ENCODE results near the gene ABCC11.
"Not testable (repeated sequence)": the region's sequence is repeated elsewhere in the genome, so short reads cannot be mapped to it uniquely, and the experiment has no call there.

ABCC11 gene

DNA sequence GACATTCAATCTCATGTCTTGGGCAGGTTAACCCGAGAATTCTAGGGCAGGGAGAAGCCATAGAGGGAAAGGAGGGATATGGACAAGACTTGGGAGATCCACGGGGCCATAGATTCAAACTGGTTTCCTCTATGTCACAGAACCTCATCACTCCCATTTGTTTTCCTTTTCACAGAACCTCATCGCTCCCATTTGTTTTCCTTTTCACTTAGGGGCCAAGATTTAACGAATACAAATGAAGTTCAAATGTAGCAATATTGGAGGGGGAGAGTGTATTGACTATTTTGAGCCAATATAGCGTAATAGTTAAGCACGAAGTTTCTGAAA lies 42.6 kb downstream of the ABCC11 start:
- in situ Hi-C loops (cut with MboI; ENCODE audit: low sequenced_read_pairs), result no loop called here

DNA sequence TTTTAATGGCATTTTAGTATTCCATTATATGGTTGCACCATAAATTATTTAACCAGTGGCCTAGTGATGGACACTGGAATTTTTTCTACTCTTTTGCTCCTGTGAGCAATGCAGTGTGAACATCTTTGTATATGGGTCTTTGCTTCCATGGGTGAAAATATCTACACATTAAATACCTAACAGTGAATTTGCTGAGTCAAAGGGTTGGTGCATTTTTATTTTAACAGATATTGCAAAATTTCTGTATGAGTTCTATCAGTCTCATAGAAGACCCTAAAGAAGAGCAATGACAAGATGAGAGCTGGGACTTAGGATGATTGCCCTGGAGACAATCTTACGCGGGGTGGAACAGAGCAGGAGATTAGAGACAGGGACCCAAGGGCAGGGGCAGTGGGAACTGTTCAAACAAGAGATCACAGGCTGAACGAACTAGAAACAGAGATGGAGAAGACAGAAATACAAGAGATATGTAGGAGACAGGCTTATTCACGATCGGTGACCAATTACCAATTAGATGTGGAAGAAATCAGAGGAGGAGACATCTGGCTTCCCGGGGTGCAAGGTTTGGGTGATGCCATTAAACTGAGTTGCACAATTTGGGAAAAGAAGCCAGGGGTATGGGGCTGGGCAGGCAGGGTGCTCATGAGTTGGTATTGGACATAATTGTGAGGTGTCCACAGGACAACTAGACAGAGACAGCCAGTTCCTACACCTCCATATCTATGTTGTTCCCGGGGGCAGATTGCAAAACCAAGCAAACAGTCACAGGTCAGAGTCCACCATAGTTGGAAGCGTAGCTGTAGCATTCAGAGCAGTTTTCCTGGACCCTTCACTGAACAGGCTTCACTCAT lies 43.1 kb downstream of the ABCC11 start:
- in situ Hi-C loops (cut with MboI; ENCODE audit: low sequenced_read_pairs), result no loop called here

DNA sequence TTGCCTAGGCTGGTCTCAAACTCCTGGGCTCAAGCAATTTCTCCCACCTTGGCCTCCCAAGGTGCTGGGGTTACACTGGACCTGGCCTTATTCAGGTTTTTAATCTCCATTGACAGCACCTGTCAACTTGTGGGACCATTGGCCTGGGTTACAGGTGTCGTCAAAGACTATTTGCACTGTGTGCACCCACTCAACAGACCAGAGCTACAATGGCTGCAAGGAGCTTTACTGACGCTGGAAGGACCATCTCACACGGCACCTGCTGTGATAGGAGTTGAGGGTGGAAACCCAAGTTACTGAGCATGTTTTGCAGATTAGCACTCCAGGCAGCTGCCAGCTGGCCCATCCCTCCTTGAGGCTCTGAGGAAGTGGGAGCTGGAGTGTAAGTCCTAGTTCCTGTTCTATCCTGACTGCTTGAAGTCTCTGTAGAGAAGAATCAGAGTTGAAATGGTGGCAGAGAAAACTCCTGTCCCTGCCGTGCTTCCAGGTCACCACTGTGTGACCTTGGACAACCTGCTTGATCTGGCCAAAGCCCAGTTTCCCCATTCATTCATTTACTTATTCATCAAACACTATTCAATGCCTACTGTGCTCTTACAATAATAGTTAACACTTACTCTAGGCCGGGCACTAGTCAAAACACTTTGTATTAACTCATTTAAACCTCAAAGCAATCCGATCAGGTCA lies 45.7 kb downstream of the ABCC11 start:
- in situ Hi-C loops (cut with MboI; ENCODE audit: low sequenced_read_pairs), result no loop called here

DNA sequence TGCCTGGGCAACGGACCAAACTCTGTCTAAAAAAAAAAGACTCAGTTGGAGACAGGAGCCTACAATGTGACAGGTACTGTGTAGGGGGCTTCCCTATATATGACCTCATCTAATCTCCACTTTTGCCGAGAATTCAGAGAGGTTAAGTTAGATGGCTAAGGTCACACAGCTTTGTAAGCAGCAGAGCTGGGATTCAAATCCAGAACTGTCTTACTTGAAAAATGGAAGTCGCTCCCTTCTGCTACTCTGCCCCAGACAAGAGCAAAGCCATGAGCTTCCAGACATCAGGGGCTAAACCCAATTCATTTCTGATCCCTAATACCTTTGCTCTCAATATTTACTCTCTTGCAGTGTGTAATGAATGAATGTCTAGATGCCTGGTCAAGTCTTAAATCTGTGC lies 50.0 kb downstream of the ABCC11 start:
- in situ Hi-C loops (cut with MboI; ENCODE audit: low sequenced_read_pairs), result no loop called here

DNA sequence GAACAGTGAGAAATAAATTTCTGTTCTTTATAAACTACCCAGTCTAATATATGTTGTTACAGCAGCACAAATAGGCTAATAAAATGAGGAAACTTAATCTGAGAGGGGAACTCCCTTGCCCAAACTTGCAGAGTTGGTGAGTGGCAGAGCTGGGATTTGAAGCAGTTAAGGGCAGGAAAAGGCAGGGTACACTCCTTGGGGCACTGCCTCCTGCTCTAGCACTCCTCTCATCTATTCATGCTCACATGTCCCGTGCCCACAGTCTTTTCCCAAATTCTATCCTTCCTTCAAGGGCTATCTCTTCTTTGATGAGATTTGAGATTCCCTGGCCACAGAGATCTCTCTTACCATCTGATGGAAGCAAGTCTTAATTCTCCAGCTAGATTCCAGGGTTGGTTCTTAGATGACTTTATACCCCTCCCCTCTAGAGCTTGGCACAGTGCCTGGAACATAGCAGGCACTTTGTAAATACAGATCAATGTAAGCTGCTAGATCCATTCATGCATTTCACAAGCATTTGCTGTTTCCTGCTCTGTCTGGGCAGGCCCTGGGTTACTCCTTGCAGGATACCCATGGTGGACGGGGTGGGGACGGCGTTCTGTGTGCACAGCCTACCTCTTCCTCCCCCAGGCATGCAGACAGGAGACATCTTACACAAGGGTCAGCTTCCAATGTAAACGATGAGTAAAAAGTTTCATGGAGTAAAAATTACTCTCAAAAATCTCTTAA lies 52.3 kb downstream of the ABCC11 start:
- in situ Hi-C loops (cut with MboI; ENCODE audit: low sequenced_read_pairs), result no loop called here

DNA sequence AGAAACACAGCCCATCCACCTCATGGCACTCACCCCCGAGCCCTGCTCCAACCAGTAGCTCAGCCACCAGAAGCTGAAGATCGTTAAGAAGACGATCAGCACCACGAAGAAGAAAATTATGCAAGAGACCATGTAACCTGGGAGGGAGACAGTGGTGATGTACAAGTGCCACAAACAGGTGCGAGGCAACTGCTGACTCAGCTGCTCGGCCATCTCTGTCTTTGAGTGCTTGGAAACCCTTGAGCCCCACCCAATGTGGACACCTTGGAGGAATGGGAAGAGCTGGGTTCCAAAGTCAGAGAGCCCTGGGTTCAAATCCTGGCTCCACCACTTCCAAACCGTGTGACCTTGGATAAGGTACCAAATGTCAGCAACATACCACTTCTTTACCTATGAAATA lies 53.5 kb downstream of the ABCC11 start:
- in situ Hi-C loops (cut with MboI; ENCODE audit: low sequenced_read_pairs), result no loop called here

DNA sequence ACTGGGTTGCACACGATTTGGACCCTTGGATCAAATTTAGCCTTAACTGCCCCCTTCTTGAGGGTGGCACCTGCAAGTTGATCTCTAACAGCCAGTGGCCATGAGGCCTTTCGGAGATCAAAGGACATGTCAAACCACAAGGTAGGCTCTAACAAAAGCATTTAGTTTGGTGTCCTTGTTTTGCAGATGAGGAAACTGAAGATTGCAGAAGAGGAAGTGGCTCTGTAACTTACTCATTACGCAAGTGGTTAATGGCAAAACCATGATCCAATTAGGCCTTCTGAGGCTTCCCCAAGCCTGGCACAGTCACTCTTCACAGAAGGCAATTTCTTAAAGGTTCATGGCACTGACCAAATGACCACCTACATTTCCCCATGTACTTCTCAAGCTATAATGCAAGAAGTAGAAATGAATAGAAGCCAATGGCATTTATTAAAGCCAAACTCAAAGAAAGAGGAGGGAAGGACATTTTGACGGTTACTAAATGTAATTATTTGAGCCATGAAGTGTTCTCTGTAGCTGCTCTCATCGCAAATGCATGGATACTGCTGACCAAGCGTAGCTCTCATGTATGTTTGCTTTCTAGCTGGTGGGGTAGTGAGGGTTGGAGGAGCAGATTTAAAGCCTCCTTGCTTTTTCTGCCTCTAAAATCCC lies 58.8 kb downstream of the ABCC11 start:
- in situ Hi-C loops (cut with MboI; ENCODE audit: low sequenced_read_pairs), result no loop called here

DNA sequence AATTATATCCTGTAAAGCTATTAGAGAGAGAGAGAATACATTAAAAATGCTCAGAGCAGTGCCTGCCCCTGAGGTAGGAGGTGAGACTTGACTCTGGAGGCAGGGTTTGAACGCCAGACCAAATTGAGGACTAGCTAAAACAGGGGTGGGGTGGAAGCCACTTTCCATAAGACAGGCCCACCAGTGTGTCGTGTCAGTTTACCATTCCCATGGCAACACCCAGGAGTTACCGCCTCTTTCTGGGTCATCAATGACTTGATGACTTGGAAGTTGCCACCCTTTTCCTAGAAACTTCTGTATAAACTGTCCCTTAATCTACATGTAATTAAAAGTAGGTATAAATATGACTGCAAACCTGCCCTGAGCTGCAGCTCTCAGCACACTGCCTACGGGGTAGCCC lies 59.6 kb downstream of the ABCC11 start:
- in situ Hi-C loops (cut with MboI; ENCODE audit: low sequenced_read_pairs), result no loop called here

DNA sequence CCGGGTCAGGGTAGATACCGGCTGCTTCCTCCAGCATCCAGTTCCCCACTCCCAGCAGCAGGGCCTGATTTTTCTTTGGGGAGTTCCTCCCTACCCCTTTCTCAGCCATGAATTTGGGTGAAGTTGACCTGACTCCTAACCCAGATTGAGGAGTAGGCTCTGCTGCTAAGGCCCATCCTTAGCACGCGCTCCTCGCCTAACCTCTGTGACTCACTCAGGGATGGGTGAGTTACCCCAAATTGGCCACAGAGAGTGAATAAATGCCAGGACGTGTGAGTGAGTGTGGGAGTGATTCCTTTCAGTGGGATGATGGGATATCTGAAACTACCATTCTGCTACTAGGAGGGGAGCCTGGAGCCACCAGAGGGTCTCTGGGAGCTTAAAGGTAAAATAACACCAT lies 62.7 kb downstream of the ABCC11 start:
- in situ Hi-C loops (cut with MboI; ENCODE audit: low sequenced_read_pairs), result no loop called here

DNA sequence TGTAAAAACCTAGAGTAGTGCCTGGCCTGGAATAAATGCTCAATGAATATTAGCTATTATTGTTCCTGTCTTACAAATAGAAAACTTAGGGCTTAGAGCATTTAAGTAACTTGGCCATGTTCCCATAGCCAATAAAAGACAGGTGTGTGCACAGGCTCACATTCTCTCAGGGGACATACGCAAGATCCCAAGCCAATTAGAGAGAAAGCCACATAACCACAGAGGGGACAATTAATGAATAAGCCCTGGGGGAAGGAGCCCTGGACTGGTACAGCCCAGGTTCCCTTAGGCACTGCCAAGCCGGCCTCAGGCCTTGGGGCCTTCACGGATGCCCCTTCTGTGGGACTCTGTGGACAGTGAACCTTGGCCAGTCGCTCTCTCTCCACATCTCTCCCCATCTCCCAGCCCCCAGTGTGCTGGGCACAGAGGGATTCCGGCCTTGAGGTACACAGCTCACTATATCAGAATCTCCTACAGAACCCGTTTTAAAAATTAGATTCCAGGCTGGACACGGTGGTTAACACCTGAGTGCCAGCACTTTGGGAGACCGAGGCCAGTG lies 64.3 kb downstream of the ABCC11 start:
- in situ Hi-C loops (cut with MboI; ENCODE audit: low sequenced_read_pairs), result no loop called here

DNA sequence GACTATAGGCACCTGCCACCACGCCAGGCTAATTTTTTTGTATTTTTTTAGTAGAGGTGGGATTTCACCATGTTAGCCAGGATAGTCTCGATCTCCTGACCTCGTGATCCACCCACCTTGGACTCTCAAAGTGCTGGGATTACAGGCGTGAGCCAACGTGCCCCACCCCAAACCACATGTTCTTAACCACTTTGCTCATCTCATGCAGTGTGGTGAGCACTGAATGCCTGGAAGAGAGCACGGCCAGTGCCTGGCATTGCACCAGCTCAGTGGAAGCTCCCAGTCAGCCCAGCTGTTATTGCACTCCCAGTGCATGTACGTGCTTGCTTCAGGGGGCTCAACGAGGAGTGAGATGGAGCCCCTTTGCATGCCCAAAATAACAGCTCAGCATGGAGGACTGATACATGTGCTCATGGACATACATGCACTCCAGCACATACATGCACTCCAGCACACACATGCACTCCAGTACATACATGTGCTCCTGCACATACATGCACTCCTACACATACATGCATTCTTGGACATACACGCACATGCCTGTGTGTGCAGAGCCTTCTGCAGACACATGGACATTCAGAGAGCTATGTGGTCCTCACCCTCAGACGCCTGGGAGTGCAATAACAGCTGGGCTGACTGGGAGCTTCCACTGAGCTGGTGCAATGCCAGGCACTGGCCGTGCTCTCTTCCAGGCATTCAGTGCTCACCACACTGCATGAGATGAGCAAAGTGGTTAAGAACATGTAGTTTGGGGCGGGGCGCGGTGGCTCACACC lies 65.4 kb downstream of the ABCC11 start:
- in situ Hi-C loops (cut with MboI; ENCODE audit: low sequenced_read_pairs), result not testable (repeated sequence)

DNA sequence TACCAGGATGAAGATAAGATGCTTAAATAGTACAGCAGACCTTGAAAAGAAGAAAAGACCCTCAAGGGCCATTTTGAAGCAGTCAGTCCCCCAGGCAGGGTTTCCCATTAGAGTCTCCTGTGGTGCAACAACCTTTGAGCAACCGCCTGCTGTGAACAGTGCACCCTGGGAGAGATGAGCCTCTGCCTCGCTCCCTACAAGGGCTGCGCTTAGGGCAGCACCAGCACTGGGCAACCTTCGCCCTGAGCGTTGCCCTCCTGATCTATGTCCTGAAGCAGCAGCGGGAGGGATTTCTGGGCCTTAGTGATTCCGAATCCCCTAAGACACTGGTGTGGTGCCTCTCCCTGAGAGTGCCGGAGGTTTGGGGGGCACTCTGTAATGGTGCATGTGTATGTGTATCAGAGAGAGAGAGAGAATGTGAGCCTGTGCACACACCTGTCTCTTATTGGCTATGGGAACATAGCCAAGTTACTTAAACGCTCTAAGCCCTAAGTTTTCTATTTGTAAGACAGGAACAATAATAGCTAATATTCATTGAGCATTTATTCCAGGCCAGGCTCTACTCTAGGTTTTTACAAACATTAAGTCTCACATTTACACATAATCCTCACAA lies 66.4 kb downstream of the ABCC11 start:
- in situ Hi-C loops (cut with MboI; ENCODE audit: low sequenced_read_pairs), result no loop called here

DNA sequence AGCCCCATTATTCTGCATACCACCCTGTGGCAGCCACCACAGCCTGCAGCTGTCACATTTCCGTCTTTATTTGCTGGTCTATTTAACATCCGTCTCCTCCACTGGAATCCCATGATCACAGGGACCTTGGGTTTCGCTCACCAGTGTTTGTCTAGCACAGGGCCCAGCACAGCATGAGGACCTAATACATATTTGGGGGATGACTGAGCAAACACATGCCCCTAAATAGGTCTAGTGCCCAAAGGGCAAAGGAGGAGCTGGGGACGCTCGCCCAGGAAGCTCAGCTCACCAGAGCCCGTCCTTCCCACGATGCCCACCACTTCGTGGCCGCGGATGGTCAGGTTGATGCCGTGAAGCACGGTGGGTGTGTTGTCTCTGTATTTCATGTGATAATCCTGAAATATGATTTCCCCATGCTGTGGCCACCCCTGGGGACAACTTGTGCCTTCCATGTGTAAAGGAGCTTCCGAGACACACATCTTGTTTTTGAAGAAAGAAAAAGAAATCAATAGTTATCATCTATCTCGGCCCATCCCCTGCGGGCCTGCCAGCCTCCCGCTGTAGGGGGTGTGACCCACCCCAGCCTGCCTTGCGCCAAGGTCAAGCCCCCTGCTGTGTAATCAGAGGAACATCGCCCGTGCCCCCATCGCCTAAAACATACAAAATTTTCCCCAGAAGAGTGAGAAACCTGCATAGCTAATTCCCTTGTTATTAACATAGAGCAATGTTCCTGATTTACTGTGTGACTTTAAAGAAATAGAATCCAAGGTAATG lies 70.5 kb downstream of the ABCC11 start:
- in situ Hi-C loops (cut with MboI; ENCODE audit: low sequenced_read_pairs), result no loop called here

DNA sequence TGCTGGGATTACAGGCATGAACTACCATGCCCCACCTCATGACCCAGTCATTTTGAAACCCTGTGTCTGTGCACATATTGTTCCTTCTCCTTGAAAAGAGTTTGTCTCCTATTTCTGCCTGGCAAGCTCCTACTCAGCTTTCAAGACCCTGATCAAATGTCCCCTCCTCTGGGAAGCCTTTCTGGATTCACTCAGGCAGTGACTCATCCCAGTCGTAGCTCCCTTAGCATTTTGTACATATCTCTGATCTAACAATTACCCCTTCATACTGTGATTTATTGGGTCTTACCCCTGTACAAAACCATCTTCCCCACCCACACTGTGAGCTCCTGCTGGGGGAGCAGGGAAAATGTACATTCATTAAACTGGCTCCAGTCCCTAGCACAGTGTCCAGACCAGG lies 73.5 kb downstream of the ABCC11 start:
- in situ Hi-C loops (cut with MboI; ENCODE audit: low sequenced_read_pairs), result loop anchor here (25.0 kb wide), 1 partner anchor 1037 kb away; the partner anchor contains the start of gene NETO2

DNA sequence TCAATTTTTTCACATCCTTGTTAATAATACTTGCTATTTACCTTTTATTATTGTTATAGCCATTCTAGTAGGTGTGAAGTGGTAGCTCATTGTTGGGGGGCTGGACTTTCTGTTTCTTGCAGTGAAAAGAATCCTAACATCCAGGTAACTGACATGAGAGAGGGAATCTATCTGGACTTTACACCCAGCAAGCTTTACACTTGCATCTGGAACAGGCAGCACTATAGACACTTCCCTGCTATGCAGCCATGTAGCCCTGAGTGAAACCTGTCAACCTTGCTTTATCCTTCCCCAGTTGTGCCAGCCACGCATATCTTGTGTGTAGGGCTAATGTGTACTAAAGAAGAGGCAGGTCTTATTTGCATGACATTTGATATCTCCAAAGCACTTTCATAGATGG lies 74.7 kb downstream of the ABCC11 start:
- in situ Hi-C loops (cut with MboI; ENCODE audit: low sequenced_read_pairs), result loop anchor here (25.0 kb wide), 1 partner anchor 1035 kb away; the partner anchor contains the start of gene NETO2

DNA sequence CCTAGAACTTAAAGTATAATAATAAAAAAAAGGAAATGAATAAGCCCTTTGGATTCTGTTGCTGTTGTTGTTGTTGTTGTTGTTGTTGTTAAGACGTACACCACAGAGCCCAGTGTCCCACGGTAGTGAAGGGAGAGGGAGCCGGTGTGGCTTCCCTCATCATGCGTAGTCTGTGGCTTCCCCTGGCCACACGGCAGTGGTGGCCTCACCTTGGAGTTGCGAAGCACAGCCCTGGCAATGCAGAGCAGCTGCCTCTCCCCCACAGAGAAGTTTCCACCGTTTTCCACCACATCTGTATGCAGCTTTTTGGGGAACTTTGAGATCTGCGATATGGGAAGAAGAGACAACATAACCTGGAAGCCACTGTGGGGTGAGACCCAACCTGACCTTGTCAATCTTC lies 77.4 kb downstream of the ABCC11 start:
- in situ Hi-C loops (cut with MboI; ENCODE audit: low sequenced_read_pairs), result loop anchor here (10.0 to 25.0 kb wide), 2 partner anchors 1033 to 1215 kb away; partner anchors contain the start of gene NETO2

DNA sequence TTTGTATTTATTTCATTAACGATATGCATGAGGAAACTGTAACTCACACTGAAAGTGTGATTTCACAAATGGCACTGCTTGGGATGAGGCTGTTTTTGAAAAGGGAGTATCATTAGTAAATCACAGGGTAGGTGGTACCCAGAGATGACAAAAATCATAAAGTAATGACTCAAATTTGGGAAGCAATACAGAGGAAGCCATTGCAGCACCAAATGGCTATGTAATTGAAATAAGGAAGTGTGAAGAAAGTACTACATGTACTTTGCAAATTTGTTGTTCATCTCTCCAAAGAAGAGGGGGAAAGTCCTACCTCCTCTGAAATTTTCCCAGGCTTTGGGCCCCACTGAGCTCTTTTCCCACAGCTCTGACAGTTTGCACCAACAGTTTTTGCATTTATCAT lies 79.3 kb downstream of the ABCC11 start:
- in situ Hi-C loops (cut with MboI; ENCODE audit: low sequenced_read_pairs), result loop anchor here (10.0 to 25.0 kb wide), 2 partner anchors 1031 to 1213 kb away; partner anchors contain the start of gene NETO2

DNA sequence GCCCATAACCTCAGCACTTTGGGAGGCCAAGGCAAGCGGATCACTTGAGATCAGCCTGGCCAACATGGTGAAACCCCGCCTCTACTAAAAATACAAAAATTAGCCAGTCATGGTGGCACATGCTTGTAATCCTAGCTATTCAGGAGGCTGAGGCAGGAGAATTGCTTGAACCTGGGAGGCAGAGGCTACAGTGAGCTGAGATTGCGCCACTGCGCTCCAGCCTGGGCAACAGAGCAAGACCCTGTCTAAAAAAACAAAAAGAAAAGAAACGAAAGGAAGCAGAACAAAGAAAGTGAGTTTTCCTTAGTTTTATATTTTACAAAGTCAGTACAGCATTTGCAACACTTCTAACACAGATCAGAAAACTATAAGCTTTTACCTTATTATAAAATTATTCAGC lies 80.7 kb downstream of the ABCC11 start:
- in situ Hi-C loops (cut with MboI; ENCODE audit: low sequenced_read_pairs), result loop anchor here (10.0 to 25.0 kb wide), 2 partner anchors 1029 to 1212 kb away; partner anchors contain the start of gene NETO2
